HG03354 (cell line): ENCODE data around the gene GCNT2.
"Not testable (repeated sequence)": the region's sequence is repeated elsewhere in the genome, so short reads cannot be mapped to it uniquely, and the experiment has no call there.

ENCODE experiments used
- ATAC-seq: cut with Tn5 transposase; IDR thresholded peaks from one replicate; pipeline ENCODE4 v1.9.1; 2021; ENCODE audit warnings: mild to moderate bottlenecking; ENCODE audit not compliant: unreplicated experiment, poor library complexity, severe bottlenecking

Gene GCNT2

GRCh38 chr6:10569392-10570127 is 48.4 kb downstream of the GCNT2 start:
- no peak for ATAC-seq

DNA sequence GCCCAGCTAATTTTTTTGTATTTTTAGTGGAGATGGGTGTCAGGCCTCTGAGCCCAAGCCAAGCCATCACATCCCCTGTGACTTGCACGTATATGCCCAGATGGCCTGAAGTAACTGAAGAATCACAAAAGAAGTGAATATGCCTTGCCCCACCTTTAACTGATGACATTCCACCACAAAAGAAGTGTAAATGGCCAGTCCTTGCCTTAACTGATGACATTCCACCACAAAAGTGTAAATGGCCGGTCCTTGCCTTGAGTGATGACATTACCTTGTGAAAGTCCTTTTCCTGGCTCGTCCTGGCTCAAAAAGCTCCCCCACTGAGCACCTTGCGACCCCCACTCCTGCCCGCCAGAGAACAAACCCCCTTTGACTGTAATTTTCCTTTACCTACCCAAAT is 54.4 kb downstream of the GCNT2 start:
- not testable (repeated sequence) for ATAC-seq

DNA sequence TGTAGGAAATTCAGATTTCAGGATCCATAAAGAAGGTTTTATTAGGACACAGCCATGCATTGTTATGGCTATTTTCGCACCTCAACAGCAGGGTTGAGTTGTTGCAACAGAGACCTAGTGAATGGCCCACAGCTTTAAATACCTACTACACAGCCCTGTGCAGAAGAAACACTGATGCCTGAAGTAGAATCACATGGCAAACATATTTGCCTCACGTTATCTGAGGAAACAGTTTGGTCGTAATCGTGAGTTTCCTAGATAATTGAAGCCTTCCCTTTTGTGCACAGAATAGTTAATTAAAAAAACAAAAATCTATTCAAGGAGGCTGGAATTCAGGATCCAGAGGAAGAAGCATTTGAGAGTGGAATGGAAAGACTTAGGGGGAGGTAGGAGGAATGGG is 55.1 kb downstream of the GCNT2 start:
- no peak for ATAC-seq

DNA sequence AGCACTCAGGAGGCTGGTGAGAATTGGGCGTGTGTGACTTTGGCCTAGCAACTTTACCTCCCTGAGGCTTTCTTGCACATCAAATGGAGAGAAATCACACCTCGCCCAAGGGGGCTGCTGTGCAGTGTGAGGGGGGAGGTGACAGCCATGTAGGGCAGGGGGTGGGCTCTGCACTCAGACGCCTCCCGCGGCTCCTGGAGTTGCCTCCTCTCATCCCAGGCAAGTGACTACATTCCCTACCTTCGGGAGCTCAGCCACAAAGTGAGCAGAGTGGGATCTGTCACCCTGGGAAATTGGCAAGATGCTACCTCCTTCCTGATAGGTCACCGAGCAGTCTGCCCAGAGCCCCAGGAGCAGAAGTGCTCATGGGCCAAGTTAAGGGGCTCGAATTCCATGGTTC is 56.0 kb downstream of the GCNT2 start:
- no peak for ATAC-seq

GRCh38 chr6:10578723-10579122 is 57.6 kb downstream of the GCNT2 start:
- ATAC-seq, result no peak

- ATAC-seq, result no peak
Measured at GRCh38 chr6:10579803-10580202, 58.7 kb downstream of the GCNT2 start.

DNA sequence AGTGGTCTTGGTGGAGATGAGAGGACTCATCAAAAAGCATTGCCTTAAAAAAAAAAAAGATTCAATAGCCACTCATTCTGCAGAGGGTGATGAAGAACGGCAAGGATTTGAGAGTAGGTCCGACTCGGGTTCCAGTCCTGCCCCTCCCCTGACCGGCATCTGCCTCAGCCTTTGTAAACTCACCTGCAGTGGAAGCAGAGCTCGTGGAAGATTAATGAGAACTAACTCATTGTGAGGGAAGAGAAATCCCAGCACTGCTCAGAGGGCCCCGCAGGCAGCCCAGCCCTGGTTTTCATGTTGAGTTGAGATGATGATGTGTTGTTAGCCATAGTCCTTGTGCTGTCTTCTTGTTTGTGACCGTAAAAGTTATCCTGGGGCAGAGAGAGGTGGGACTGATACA is 59.4 kb downstream of the GCNT2 start:
- no peak for ATAC-seq

DNA sequence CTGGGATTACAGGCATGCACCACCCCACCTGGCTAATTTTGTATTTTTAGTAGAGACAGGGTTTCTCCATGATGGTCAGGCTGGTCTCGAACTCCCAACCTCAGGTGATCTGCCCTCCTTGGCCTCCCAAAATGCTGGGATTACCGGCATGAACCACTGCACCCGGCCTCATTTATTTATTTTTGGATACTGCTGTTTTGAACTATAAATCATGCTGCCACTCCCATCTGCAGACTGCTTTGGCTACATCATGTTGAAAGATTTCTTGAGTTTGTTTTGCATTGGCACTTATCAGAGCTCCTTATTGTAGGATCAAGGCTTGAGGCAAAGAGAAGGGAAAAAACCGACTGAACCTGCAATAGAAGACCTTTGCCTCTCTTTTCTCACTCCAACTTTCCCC is 60.3 kb downstream of the GCNT2 start:
- not testable (repeated sequence) for ATAC-seq

DNA sequence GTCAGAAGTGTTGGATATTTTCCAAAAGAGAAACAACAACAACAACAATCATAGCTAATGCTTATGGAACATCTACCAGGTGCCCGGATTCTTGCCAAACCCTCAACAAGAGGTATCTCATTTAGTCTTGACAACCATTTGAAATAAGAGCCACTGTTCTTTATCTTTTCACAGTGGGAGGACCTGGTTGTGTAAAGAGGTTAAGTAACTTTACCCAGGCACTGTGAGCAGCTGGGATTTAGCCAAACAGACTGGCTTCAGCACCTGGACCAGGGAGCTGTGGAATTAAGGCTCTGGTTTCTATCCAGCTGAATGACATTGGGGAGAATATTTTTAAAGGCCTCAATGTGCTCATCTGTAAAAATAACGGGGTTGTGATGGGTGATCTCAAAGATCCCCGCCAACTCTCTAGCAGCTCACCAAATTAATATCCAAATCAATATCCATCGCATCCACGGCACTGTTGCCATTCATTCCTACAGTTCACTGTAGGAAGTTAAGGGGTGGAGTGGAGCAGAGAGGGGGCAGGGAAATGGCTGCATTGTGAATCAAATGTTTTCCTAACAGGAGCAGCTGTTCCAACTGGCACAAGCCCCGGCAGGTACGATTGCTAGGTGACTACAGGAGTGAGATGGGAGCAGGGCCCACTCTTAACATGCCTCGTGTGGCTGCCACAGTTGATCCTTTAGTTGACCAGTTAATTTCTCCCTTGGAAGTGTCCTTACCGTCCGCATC is 61.8 kb downstream of the GCNT2 start:
- no peak for ATAC-seq

GRCh38 chr6:10583509-10583901 is 62.4 kb downstream of the GCNT2 start:
- no peak for ATAC-seq

GRCh38 chr6:10584607-10585006 is 63.5 kb downstream of the GCNT2 start:
- no peak for ATAC-seq

GRCh38 chr6:10585209-10585845 is 64.2 kb downstream of the GCNT2 start:
- no peak for ATAC-seq

GRCh38 chr6:10586302-10586701 is 65.2 kb downstream of the GCNT2 start:
- no peak for ATAC-seq

GRCh38 chr6:10587656-10588406 is 66.7 kb downstream of the GCNT2 start:
- no peak for ATAC-seq

- no peak for ATAC-seq
Measured at GRCh38 chr6:10588562-10589428, 67.6 kb downstream of the GCNT2 start.

- ATAC-seq, result no peak
Measured at GRCh38 chr6:10589429-10589727, 68.2 kb downstream of the GCNT2 start.

DNA sequence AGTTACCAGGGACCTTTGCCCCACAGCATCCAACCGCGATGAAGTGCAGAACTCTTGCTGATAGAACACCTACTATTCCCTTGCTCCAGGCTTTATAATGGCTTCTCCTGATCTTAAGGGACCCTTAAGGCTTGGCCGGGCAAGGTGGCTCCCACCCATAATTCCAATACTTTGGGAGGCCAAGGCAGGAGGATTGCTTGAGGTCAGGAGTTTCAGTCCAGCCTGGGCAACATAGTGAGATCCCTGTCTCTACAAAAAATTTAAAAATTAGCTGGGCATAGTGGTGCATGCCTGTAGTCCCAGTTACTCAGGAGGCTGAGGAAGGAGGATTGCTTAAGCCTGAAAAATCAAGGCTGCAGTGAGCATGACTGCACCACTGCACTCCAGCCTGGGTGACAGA is 68.8 kb downstream of the GCNT2 start:
- no peak for ATAC-seq

DNA sequence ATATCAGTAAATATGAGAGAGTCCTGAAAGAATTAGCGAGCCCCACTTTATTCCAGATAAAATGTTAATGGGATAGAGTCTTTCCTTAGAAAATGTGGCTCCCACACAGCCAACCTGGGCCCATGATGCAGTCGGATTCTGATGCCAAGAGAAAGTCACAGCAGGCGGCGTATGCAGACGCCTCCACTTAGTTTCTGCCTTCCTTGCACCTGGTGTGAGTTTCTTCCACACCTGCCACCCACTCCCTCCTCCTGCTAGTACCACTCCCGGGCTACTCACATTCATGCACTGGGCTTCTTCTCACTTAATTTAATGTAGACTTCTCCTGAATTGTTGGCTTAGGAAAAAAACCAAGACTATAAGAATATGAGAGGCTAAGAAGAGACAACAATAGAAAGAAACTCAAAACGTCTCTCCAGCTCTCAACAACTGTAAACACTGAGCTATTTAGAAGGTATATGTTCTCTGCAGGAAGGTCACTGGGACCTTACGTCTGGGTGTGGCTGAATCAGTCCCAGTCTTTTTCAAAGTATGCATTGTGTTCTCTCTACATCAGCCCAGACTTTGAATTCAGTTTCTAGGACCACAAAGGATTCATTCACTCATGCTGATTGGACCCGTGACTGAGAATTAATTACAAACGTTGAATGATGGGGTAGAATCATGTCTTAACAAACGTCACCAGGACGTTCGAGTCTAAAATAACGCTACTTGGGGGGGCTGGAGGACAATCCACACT is 70.4 kb downstream of the GCNT2 start:
- no peak for ATAC-seq
